ENCODE results near the gene KCTD20.

DNA sequence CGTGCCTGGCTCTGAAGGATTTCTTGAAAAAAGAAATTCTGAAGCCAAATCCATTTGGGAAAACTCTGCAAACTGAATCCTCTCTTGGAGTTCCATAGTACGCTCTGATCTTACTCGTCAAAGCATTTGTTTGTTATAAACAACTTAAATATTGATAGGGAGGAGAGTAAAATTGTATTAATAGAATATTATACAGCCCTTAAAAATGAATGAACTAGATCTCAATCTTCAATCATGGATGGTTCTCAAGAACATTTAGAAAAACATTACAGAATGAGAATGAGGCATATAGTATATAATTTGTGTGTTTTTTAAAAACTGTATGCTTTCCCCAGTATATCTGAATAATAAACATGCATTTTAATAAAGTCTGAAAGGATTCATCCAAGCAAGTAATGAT is 24.8 kb downstream of the KCTD20 start:
- TF ChIP-seq, protein P1, sequence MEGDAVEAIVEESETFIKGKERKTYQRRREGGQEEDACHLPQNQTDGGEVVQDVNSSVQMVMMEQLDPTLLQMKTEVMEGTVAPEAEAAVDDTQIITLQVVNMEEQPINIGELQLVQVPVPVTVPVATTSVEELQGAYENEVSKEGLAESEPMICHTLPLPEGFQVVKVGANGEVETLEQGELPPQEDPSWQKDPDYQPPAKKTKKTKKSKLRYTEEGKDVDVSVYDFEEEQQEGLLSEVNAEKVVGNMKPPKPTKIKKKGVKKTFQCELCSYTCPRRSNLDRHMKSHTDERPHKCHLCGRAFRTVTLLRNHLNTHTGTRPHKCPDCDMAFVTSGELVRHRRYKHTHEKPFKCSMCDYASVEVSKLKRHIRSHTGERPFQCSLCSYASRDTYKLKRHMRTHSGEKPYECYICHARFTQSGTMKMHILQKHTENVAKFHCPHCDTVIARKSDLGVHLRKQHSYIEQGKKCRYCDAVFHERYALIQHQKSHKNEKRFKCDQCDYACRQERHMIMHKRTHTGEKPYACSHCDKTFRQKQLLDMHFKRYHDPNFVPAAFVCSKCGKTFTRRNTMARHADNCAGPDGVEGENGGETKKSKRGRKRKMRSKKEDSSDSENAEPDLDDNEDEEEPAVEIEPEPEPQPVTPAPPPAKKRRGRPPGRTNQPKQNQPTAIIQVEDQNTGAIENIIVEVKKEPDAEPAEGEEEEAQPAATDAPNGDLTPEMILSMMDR (IDR thresholded peaks at IDR 0.05 in 2 of 3, conservative IDR thresholded peaks at IDR 0.05 in 1 of 3; ENCODE audit: borderline replicate concordance in 1 of 3, insufficient read depth in 1 of 3, low read depth in 2 of 3, low read length in 2 of 3): no peak
- TF ChIP-seq YY1 (IDR thresholded peaks at IDR 0.05; ENCODE audit: extremely low read depth, insufficient replicate concordance, low read depth, low read length) (no peak), POLR2AphosphoS5 (IDR thresholded peaks at IDR 0.05; ENCODE audit: low read depth, low read length) (no peak)

Measured in HCT116 (cell line).